Measurements from ENCODE around the gene SLC1A4.
"Not testable (repeated sequence)": the region's sequence is repeated elsewhere in the genome, so short reads cannot be mapped to it uniquely, and the experiment has no call there.

SLC1A4 gene

GRCh38 chr2:65018141-65018582 is 29.0 kb downstream of the SLC1A4 start:
- H3K4me3 ChIP-seq (ENCODE audit: low read length), result no peak overlapping the region
- H3K36me3 ChIP-seq (replicated peaks; ENCODE audit: insufficient read depth, low read length), result peaks cover 63% of the 10 kb centered on the region
- H2AFZ ChIP-seq (ENCODE audit: low read length), result no peak overlapping the region
- H3K4me2 ChIP-seq (ENCODE audit: low read depth, low read length), result no peak overlapping the region
- DNase-seq, result no peak
- TF ChIP-seq EZH2 (optimal IDR thresholded peaks at IDR 0.05; ENCODE audit: low read depth, low read length) (no peak), CTCF (IDR thresholded peaks at IDR 0.05; ENCODE audit: low read length) (no peak)
- H3K79me2 ChIP-seq (ENCODE audit: low read length), result peaks cover 96% of the 10 kb centered on the region
- H3K4me1 ChIP-seq (ENCODE audit: low read length), result peaks cover 14% of the 10 kb centered on the region; the same call in 1 of the 2 replicates
- no peaks in the 10 kb centered on the region for H3K27me3 ChIP-seq (replicated peaks; ENCODE audit: insufficient read depth, low read length)
- H3K9me2 ChIP-seq (replicated peaks; ENCODE audit: insufficient read depth, low read length), result no peaks in the 10 kb centered on the region
- H3K27ac ChIP-seq (ENCODE audit: low read length), result no peak overlapping the region
- no peaks in the 10 kb centered on the region for H3K9me3 ChIP-seq (replicated peaks; ENCODE audit: insufficient read depth, low read length)
- H3K9ac ChIP-seq (ENCODE audit: low read length), result no peak overlapping the region
- no peaks in the 10 kb centered on the region for H4K20me1 ChIP-seq (ENCODE audit: insufficient read depth, low read length)
- peaks cover 30% of the 10 kb centered on the region for H3F3A ChIP-seq (ENCODE audit: insufficient read depth, low read length)

- H3K79me2 ChIP-seq (ENCODE audit: low read length), result peaks cover 98% of the 10 kb centered on the region
- no peak overlapping the region for H3K4me3 ChIP-seq (ENCODE audit: low read length)
- peaks cover 34% of the 10 kb centered on the region for H3F3A ChIP-seq (ENCODE audit: insufficient read depth, low read length)
- H4K20me1 ChIP-seq (ENCODE audit: insufficient read depth, low read length), result no peaks in the 10 kb centered on the region
- no peak overlapping the region for H3K9ac ChIP-seq (ENCODE audit: low read length)
- H3K9me3 ChIP-seq (replicated peaks; ENCODE audit: insufficient read depth, low read length), result no peaks in the 10 kb centered on the region
- H3K9me2 ChIP-seq (replicated peaks; ENCODE audit: insufficient read depth, low read length), result no peaks in the 10 kb centered on the region
- peaks cover 14% of the 10 kb centered on the region; the same call in 1 of the 2 replicates for H3K4me1 ChIP-seq (ENCODE audit: low read length)
- H3K4me2 ChIP-seq (ENCODE audit: low read depth, low read length), result no peak overlapping the region
- H3K36me3 ChIP-seq (replicated peaks; ENCODE audit: insufficient read depth, low read length), result peaks cover 68% of the 10 kb centered on the region
- H2AFZ ChIP-seq (ENCODE audit: low read length), result no peak overlapping the region
- no peak for DNase-seq
- H3K27ac ChIP-seq (ENCODE audit: low read length), result no peak overlapping the region
- no peak for TF ChIP-seq EZH2phosphoT487 (IDR thresholded peaks at IDR 0.05; ENCODE audit: low read length)
- no peak for TF ChIP-seq CTCF (IDR thresholded peaks at IDR 0.05; ENCODE audit: low read length)
- no peak for TF ChIP-seq EZH2 (optimal IDR thresholded peaks at IDR 0.05; ENCODE audit: low read depth, low read length)
- no peaks in the 10 kb centered on the region for H3K27me3 ChIP-seq (replicated peaks; ENCODE audit: insufficient read depth, low read length)
Observed at GRCh38 chr2:65019010-65019409, 29.8 kb downstream of the SLC1A4 start.

GRCh38 chr2:65019675-65020195 is 30.5 kb downstream of the SLC1A4 start:
- peaks cover 62% of the 10 kb centered on the region for H3K36me3 ChIP-seq (replicated peaks; ENCODE audit: insufficient read depth, low read length)

GRCh38 chr2:65020251-65020650 is 31.1 kb downstream of the SLC1A4 start:
- Histone ChIP-seq H3F3A (ENCODE audit: insufficient read depth, low read length) (peaks cover 37% of the 10 kb centered on the region), H3K36me3 (replicated peaks; ENCODE audit: insufficient read depth, low read length) (peaks cover 59% of the 10 kb centered on the region), H3K79me2 (ENCODE audit: low read length) (peaks cover 94% of the 10 kb centered on the region)
- not testable (repeated sequence) for H3K9me2 ChIP-seq (replicated peaks; ENCODE audit: insufficient read depth, low read length); H3K27ac ChIP-seq (ENCODE audit: low read length); H3K27me3 ChIP-seq (replicated peaks; ENCODE audit: insufficient read depth, low read length); DNase-seq; H2AFZ ChIP-seq (ENCODE audit: low read length); H3K4me1 ChIP-seq (ENCODE audit: low read length); H4K20me1 ChIP-seq (ENCODE audit: insufficient read depth, low read length); H3K4me2 ChIP-seq (ENCODE audit: low read depth, low read length); H3K9ac ChIP-seq (ENCODE audit: low read length); H3K9me3 ChIP-seq (replicated peaks; ENCODE audit: insufficient read depth, low read length); H3K4me3 ChIP-seq (ENCODE audit: low read length)

More at GRCh38 chr2:65019675-65020195, 30.5 kb downstream of the SLC1A4 start:
- Histone ChIP-seq H3K27me3 (replicated peaks; ENCODE audit: insufficient read depth, low read length) (no peaks in the 10 kb centered on the region), H3K4me2 (ENCODE audit: low read depth, low read length) (no peak overlapping the region), H3F3A (ENCODE audit: insufficient read depth, low read length) (peaks cover 38% of the 10 kb centered on the region), H4K20me1 (ENCODE audit: insufficient read depth, low read length) (no peaks in the 10 kb centered on the region), H3K4me1 (ENCODE audit: low read length) (peaks cover 9% of the 10 kb centered on the region; the same call in 1 of the 2 replicates), H3K9me3 (replicated peaks; ENCODE audit: insufficient read depth, low read length) (no peaks in the 10 kb centered on the region), H3K9me2 (replicated peaks; ENCODE audit: insufficient read depth, low read length) (no peaks in the 10 kb centered on the region), H3K9ac (ENCODE audit: low read length) (no peak overlapping the region), H2AFZ (ENCODE audit: low read length) (no peak overlapping the region), H3K4me3 (ENCODE audit: low read length) (no peak overlapping the region), H3K27ac (ENCODE audit: low read length) (no peak overlapping the region), H3K79me2 (ENCODE audit: low read length) (peaks cover 98% of the 10 kb centered on the region)
- TF ChIP-seq EZH2 (optimal IDR thresholded peaks at IDR 0.05; ENCODE audit: low read depth, low read length), result no peak
- no peak for TF ChIP-seq EZH2phosphoT487 (IDR thresholded peaks at IDR 0.05; ENCODE audit: low read length)
- no peak for TF ChIP-seq CTCF (IDR thresholded peaks at IDR 0.05; ENCODE audit: low read length)
- DNase-seq, result no peak
